ENCODE data around the gene TPM3.

GRCh38 chr1:154192476-154192875, 576 bp upstream of the TPM3 start:
- no peak for TF ChIP-seq FOXA1 (IDR thresholded peaks at IDR 0.05)
- no peak for TF ChIP-seq SP1 (IDR thresholded peaks at IDR 0.05)
- TF ChIP-seq, protein P1, sequence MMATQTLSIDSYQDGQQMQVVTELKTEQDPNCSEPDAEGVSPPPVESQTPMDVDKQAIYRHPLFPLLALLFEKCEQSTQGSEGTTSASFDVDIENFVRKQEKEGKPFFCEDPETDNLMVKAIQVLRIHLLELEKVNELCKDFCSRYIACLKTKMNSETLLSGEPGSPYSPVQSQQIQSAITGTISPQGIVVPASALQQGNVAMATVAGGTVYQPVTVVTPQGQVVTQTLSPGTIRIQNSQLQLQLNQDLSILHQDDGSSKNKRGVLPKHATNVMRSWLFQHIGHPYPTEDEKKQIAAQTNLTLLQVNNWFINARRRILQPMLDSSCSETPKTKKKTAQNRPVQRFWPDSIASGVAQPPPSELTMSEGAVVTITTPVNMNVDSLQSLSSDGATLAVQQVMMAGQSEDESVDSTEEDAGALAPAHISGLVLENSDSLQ (IDR thresholded peaks at IDR 0.05), result no peak
- TF ChIP-seq FOXM1 (IDR thresholded peaks at IDR 0.05; ENCODE audit: borderline replicate concordance), result no peak
- no peak for TF ChIP-seq SUZ12 (IDR thresholded peaks at IDR 0.05)
- TF ChIP-seq FOXK2 (IDR thresholded peaks at IDR 0.05), result no peak
- no peak for TF ChIP-seq ELF4 (IDR thresholded peaks at IDR 0.05)
- no peak for TF ChIP-seq CTBP1 (IDR thresholded peaks at IDR 0.05; ENCODE audit: borderline replicate concordance)
- TF ChIP-seq NFRKB (IDR thresholded peaks at IDR 0.05), result no peak
